T-cell (primary cell): ENCODE measurements around the gene AVL9. TPM values are rescaled to one million over a fixed set of nuclear protein-coding genes. Genes with fewer than 3 reads are reported as not detected.

Source experiments
- ATAC-seq, 4 experiments: fragments of 200-7000 bp in 3 of 4; fragments of 150-1000 bp in 1 of 4; cut with Tn5 transposase; replicated peaks in 1 of 4; 1 replicate in 3 of 4; 2 replicates in 1 of 4; pipeline ENCODE4 v1.10.0; 2021; ENCODE audit warnings: moderate library complexity in 3 of 4, mild to moderate bottlenecking in 2 of 4, moderate number of reproducible peaks in 1 of 4
- CTCF ChIA-PET, 2 donors: fragments of 300-600 bp; sonication (Branson Sonifier 250); formaldehyde crosslinking; loops; one replicate each; lab custom pipeline; 2022; ENCODE audit warnings: antibody characterized with exemption in 2 of 2; lab: Charles Lee
- POLR2A ChIA-PET, 2 donors: fragments of 300-600 bp; sonication (Branson Sonifier 250); formaldehyde crosslinking; loops; one replicate each; lab custom pipeline; 2022; ENCODE audit warnings: antibody characterized with exemption in 2 of 2; lab: Charles Lee
- DNase-seq, 35 experiments: peaks; one replicate each; pipeline versions ENCODE4 v3.0.0 to v3.0.0-alpha.2; 2013 to 2023
- H3K27ac ChIP-seq: one replicate; pipeline ENCODE4 v1.5.1; 2013; ENCODE audit warnings: low read length
- H3K27me3 ChIP-seq, 2 experiments: replicated peaks in 1 of 2; 1 replicate in 1 of 2; 2 replicates in 1 of 2; pipeline versions ENCODE4 v1.6.1 to v1.7.0; 2013; ENCODE audit warnings: low read length in 1 of 2, mixed read lengths in 1 of 2; ENCODE audit not compliant: control insufficient read depth in 2 of 2, insufficient read depth in 2 of 2; ENCODE audit errors: extremely low read depth in 1 of 2
- H3K36me3 ChIP-seq, 2 donors: 1 replicate in 1 of 2; 2 replicates in 1 of 2; pipeline versions ENCODE4 v1.6.1 to v1.7.0; 2013; ENCODE audit warnings: low read length in 1 of 2; ENCODE audit not compliant: control insufficient read depth in 2 of 2, insufficient read depth in 1 of 2; ENCODE audit errors: extremely low read depth in 1 of 2
- H3K4me1 ChIP-seq, 2 experiments: 1 replicate in 1 of 2; 2 replicates in 1 of 2; pipeline versions ENCODE4 v1.6.1 to v1.7.0; 2013; ENCODE audit warnings: low read length in 2 of 2, mixed read lengths in 1 of 2; ENCODE audit not compliant: insufficient read depth in 2 of 2, control insufficient read depth in 1 of 2; ENCODE audit errors: extremely low read depth in 1 of 2
- H3K4me3 ChIP-seq, 2 donors: 1 replicate in 1 of 2; 2 replicates in 1 of 2; pipeline versions ENCODE4 v1.5.1 to v1.7.0; 2013; ENCODE audit warnings: mild to moderate bottlenecking in 2 of 2, low read length in 1 of 2, moderate library complexity in 1 of 2; ENCODE audit not compliant: control insufficient read depth in 1 of 2; ENCODE audit errors: extremely low read depth in 1 of 2
- H3K9me3 ChIP-seq: 2 replicates; pipeline ENCODE4 v1.7.0; 2013
- H3K27ac Mint-ChIP-seq, 2 donors: one replicate each; pipeline ENCODE4 v1.8.0; 2020 to 2021; ENCODE audit warnings: mild to moderate bottlenecking in 2 of 2, mixed read lengths in 2 of 2
- H3K27me3 Mint-ChIP-seq, 2 donors: one replicate each; pipeline ENCODE4 v1.8.0; 2021 to 2022; ENCODE audit warnings: mixed read lengths in 2 of 2
- H3K36me3 Mint-ChIP-seq: one replicate; pipeline ENCODE4 v1.8.0; 2021; ENCODE audit warnings: mixed read lengths
- H3K4me1 Mint-ChIP-seq, 3 donors: one replicate each; pipeline ENCODE4 v1.8.0; 2020 to 2022; ENCODE audit warnings: mixed read lengths in 3 of 3, mild to moderate bottlenecking in 1 of 3
- H3K4me3 Mint-ChIP-seq, 3 donors: one replicate each; pipeline ENCODE4 v1.8.0; 2020 to 2022; ENCODE audit warnings: mild to moderate bottlenecking in 3 of 3, mixed read lengths in 3 of 3, moderate library complexity in 3 of 3
- H3K9me3 Mint-ChIP-seq, 3 donors: one replicate each; pipeline ENCODE4 v1.8.0; 2020 to 2022; ENCODE audit warnings: mixed read lengths in 3 of 3
- WGBS: methylation state at CpG from one replicate; pipeline ENCODE4 v1.1.5; 2013; ENCODE audit warnings: missing lambda C conversion rate; ENCODE audit not compliant: insufficient coverage; 5-methylcytosine and 5-hydroxymethylcytosine counted together
- total RNA-seq, 35 experiments: library from RNA in 6 of 35; stranded (reverse) in 6 of 35; fragments of 120-200 nt in 1 of 35; gene quantifications; one replicate each; pipeline versions ENCODE4 v1.2.1 to v1.2.4 and lab custom pipeline; 2013 to 2026

AVL9 gene
- total RNA-seq, 5 donors from 2014 or later (not counting 1 experiment from before 2014, with no cell fraction given): 39.3 to 44.9 (median 39.7) TPM

DNA sequence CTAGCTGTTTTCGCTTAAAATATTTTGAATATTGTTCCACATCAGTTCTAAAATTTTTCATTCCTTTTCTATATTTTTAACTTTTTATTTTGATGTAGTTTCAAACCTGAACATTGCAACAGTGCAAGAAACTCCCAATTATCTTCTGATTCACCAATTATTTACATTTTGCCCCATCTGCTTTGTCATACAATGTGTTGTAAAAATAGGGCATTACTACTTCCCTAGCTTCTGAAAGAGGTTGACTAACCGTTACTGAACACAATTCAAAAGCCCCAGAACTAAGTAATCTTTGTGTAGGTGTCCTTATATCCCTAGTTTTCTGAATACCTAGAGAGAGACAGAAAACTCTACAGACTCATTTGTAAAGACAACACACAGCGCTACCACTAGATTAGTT lies 86.7 kb downstream of the AVL9 start:
- H3K36me3 Mint-ChIP-seq: peaks cover 47% of the 10 kb centered on the region
- H3K27ac Mint-ChIP-seq: no peak overlapping the region

DNA sequence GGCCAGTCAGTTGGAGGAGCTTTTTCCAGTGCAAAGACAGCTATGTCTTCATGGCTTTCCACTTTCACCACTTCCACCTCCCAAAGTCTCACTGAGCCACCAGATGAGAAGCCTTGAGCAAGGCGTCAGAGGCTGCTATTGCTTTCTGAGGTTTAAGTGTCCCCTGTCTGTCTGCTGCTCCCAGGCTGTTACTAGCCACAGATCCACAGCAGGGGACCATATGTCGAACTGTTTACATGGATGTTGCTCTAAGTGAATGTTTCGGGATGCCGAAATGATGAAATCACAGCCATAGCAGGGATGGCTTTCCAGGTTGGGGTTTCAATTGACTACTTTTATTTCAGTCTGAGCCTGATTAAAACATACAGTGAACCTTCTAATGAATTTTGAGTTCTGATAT lies 88.5 kb downstream of the AVL9 start:
- 100% methylated on average over 2 of the region's 4 CpGs for WGBS
- ChIA-PET CTCF (no interaction called here), POLR2A (no interaction called here)
- H3K4me3 Mint-ChIP-seq: no peak overlapping the region
- Histone ChIP-seq H3K4me1 (no peaks in the 10 kb centered on the region), H3K27ac (no peak overlapping the region), H3K27me3 (no peaks in the 10 kb centered on the region), H3K9me3 (no peaks in the 10 kb centered on the region), H3K4me3 (no peak overlapping the region), H3K36me3 (peaks cover 0 to 63% of the 10 kb centered on the region in 2 donors)
- ATAC-seq (no peak), DNase-seq (no peak)
- no peak overlapping the region for H3K27ac Mint-ChIP-seq
- no peaks in the 10 kb centered on the region for H3K27me3 Mint-ChIP-seq
- peaks cover 41% of the 10 kb centered on the region for H3K36me3 Mint-ChIP-seq
- H3K4me1 Mint-ChIP-seq: peaks cover 0 to 5% (median 2%) of the 10 kb centered on the region in 3 donors
- H3K9me3 Mint-ChIP-seq: no peaks in the 10 kb centered on the region

More for the DNA sequence above, 86.7 kb downstream of the AVL9 start:
- H3K4me1 ChIP-seq: no peaks in the 10 kb centered on the region
- ChIA-PET POLR2A (interaction anchor here in 1 of 2 donors (0.6 kb wide), 1 partner anchor 19 kb away, joined by 4 read pairs; no protein-coding TSS in a partner anchor), CTCF (no interaction called here)
- no peak for ATAC-seq
- H3K9me3 Mint-ChIP-seq: no peaks in the 10 kb centered on the region
- no peaks in the 10 kb centered on the region for H3K27me3 ChIP-seq
- WGBS: no CpG with 5 or more reads among the region's 3 CpGs
- H3K4me3 ChIP-seq: no peak overlapping the region
- no peak overlapping the region for H3K27ac ChIP-seq
- H3K4me3 Mint-ChIP-seq: no peak overlapping the region
- peaks cover 0 to 2% (median 0%) of the 10 kb centered on the region in 3 donors for H3K4me1 Mint-ChIP-seq
- H3K9me3 ChIP-seq: no peaks in the 10 kb centered on the region
- H3K27me3 Mint-ChIP-seq: no peaks in the 10 kb centered on the region
- peaks cover 3 to 77% of the 10 kb centered on the region in 2 donors for H3K36me3 ChIP-seq
- DNase-seq: no peak

DNA sequence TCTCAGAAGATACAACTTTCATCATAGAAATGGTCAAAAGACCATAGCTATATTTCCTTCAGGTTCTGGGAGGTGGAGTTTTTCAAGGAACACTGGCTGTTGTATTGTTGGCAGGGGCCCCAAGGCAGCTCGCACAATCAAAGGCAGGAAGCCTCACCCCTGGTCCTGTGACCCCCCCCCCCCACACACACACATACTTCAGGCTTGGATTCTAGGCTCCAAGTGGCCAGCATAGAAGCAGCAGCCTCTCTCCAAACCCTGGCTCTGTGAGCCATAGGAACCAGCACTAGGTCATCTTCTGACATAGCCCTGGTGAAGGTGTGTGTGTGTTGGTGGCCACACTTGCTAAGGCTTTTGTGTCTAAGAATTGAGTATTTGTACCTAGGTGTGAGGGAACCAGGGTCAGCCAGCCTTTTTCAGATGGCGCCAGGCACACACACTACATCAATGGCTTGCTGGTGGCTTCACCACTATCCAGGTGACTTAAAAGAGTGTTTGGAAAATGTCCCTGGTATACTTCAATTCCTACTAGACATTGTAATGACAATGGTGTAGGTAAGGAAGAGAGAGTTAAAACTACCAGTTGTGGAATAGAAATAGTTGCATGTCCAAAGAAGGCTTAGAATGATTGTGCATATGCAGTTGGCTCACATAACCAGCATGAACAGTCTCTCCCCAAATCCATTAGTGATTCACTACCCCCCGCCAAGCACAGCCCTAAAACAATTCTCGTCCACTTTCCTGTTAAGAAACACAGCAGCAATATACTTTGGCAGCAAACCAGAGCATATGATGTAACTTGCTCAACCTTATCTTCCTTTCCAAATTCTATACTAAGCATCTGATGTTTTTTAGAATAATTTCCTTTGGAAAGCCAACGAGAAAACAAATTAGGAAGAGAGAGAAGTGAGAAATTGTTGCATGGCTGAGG lies 91.3 kb downstream of the AVL9 start:
- peaks cover 0 to 5% (median 2%) of the 10 kb centered on the region in 3 donors for H3K4me1 Mint-ChIP-seq
- ChIA-PET POLR2A (no interaction called here), CTCF (interaction anchor here in 1 of 2 donors (0.7 kb wide), 1 partner anchor 96 kb away, joined by 4 read pairs; no protein-coding TSS in a partner anchor)
- no peak overlapping the region for H3K4me3 Mint-ChIP-seq
- peak overlapping the region; percentile 6 to 46 for H3K27ac Mint-ChIP-seq
- Histone ChIP-seq H3K27me3 (no peaks in the 10 kb centered on the region), H3K36me3 (peaks cover 0 to 45% of the 10 kb centered on the region in 2 donors), H3K9me3 (no peaks in the 10 kb centered on the region), H3K4me1 (no peaks in the 10 kb centered on the region), H3K27ac (no peak overlapping the region), H3K4me3 (no peak overlapping the region)
- H3K27me3 Mint-ChIP-seq: no peaks in the 10 kb centered on the region
- ATAC-seq: no peak
- no peak for DNase-seq
- H3K36me3 Mint-ChIP-seq: peaks cover 31% of the 10 kb centered on the region
- 50% methylated on average over 1 of the region's 5 CpGs for WGBS
- no peaks in the 10 kb centered on the region for H3K9me3 Mint-ChIP-seq

DNA sequence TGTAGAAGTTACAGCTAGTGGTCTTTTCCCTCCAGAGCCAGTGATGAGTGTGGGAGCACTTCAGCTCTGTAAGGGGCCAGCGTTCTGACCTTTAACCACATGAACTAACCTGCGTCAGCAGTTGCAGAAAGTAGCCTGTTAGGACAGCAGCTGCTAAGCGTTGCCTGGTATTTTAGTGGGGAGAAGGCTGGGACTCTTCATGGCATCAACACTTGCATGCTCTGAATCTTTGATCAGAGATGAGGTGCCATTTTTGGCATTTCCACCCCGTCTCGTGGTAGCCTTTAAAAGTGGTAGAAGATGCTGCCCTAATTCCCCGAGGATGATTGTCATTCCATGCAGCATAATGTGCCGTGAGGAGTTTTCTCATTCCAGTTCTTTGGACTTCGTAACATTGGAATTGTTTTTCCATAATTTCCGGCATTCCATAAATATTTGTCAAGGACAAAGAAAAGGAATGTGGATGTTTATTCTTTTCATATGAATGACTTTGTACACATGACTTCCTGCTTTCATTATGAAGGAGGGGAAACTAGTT lies 92.2 kb downstream of the AVL9 start:
- Mint-ChIP-seq H3K4me1 (peaks cover 0 to 5% (median 2%) of the 10 kb centered on the region in 3 donors), H3K27me3 (no peaks in the 10 kb centered on the region), H3K27ac (peak overlapping the region in 1 of 2 donors; percentile 7), H3K4me3 (no peak overlapping the region), H3K9me3 (no peaks in the 10 kb centered on the region), H3K36me3 (peaks cover 28% of the 10 kb centered on the region)
- POLR2A ChIA-PET: interaction anchor here in 1 of 2 donors (0.7 kb wide), 1 partner anchor 42 kb away, joined by 3 read pairs; no protein-coding TSS in a partner anchor
- no peaks in the 10 kb centered on the region for H3K9me3 ChIP-seq
- no peak overlapping the region for H3K4me3 ChIP-seq
- DNase-seq (no peak), ATAC-seq (no peak)
- H3K27me3 ChIP-seq: no peaks in the 10 kb centered on the region
- H3K36me3 ChIP-seq: peaks cover 0 to 37% of the 10 kb centered on the region in 2 donors
- CTCF ChIA-PET: no interaction called here
- no peak overlapping the region for H3K27ac ChIP-seq
- WGBS: 73% methylated on average over 5 of the region's 9 CpGs
- no peaks in the 10 kb centered on the region for H3K4me1 ChIP-seq

DNA sequence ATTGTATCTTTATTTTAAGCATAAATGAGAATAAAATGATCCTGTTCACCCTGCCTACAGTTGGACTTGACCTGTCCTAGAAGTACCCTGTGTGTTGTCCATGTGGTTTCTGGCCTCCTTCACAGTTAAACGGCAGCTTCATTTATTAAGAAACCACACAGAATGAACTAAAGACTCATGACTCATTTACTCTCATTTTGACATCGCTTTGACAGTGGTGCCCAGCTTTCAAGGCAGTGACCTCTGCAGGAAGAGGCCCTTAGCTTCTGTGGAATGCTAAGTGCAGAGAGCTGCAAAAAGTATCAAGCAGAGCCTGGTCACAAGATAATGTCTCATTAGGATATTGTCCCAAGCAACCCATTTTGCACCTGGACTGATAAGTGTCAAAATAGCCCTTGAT lies 93.4 kb downstream of the AVL9 start:
- Histone ChIP-seq H3K27me3 (no peaks in the 10 kb centered on the region), H3K4me1 (no peaks in the 10 kb centered on the region), H3K27ac (no peak overlapping the region), H3K36me3 (peaks cover 0 to 25% of the 10 kb centered on the region in 2 donors), H3K9me3 (no peaks in the 10 kb centered on the region), H3K4me3 (no peak overlapping the region)
- POLR2A ChIA-PET: no interaction called here
- WGBS: no CpG with 5 or more reads among the region's 2 CpGs
- Mint-ChIP-seq H3K9me3 (no peaks in the 10 kb centered on the region), H3K4me1 (peaks cover 0 to 5% (median 2%) of the 10 kb centered on the region in 3 donors), H3K27me3 (no peaks in the 10 kb centered on the region), H3K27ac (peak overlapping the region; percentile 31 to 80), H3K36me3 (peaks cover 21% of the 10 kb centered on the region), H3K4me3 (no peak overlapping the region)
- no peak for DNase-seq
- CTCF ChIA-PET: no interaction called here
- ATAC-seq: no peak

DNA sequence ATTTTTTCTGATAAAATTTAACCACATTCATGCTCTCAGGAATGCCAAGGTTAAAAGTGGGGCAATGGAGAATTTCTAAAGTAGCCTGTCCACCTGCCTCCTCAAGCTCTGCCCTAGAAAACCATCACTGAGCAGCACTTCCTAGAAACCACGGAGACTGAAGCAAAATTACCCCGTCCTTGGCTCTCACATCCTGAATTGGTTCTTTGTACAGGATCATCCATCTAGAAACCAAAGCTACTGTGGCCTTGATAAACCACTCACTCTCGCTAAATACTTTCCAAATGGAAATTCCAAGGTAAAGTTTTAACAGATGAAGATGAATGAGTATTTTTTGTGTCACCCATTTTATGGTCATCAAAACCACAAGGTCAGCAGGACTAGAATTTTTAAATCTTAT lies 96.6 kb downstream of the AVL9 start:
- no peak overlapping the region for H3K27ac ChIP-seq
- DNase-seq: no peak
- ChIA-PET CTCF (interaction anchor here in 1 of 2 donors (0.5 kb wide), 1 partner anchor 406 kb away, joined by 3 read pairs; no protein-coding TSS in a partner anchor), POLR2A (no interaction called here)
- no peak overlapping the region for H3K4me3 Mint-ChIP-seq
- H3K27me3 Mint-ChIP-seq: peaks cover 0 to 7% of the 10 kb centered on the region in 2 donors
- no peak overlapping the region for H3K27ac Mint-ChIP-seq
- no peak for ATAC-seq
- H3K4me1 ChIP-seq: no peaks in the 10 kb centered on the region
- peaks cover 2% of the 10 kb centered on the region for H3K36me3 Mint-ChIP-seq
- H3K27me3 ChIP-seq: peaks cover 0 to 3% of the 10 kb centered on the region in 2 experiments
- no peak overlapping the region for H3K4me3 ChIP-seq
- peaks cover 0 to 5% (median under 1%) of the 10 kb centered on the region in 3 donors for H3K4me1 Mint-ChIP-seq
- 80% methylated on average over 1 of the region's 3 CpGs for WGBS
- H3K9me3 Mint-ChIP-seq: no peaks in the 10 kb centered on the region
- H3K36me3 ChIP-seq: peaks cover 0 to 3% of the 10 kb centered on the region in 2 donors
- no peaks in the 10 kb centered on the region for H3K9me3 ChIP-seq
